Measurements from ENCODE around the gene PGM2L1.

Gene PGM2L1

GRCh38 chr11:74307434-74307833 is 90.8 kb downstream of the PGM2L1 start:
- no peak for DNase-seq (ENCODE audit: low read depth in 3 of 3, low spot score in 1 of 3)

GRCh38 chr11:74306435-74307175 is 91.6 kb downstream of the PGM2L1 start:
- DNase-seq (ENCODE audit: low read depth in 3 of 3, low spot score in 1 of 3) = no peak

GRCh38 chr11:74299015-74299414 is 99.2 kb downstream of the PGM2L1 start:
- DNase-seq (ENCODE audit: low read depth in 3 of 3, low spot score in 1 of 3) = no peak

GRCh38 chr11:74297484-74297883 is 100.7 kb downstream of the PGM2L1 start:
- no peak for DNase-seq (ENCODE audit: low read depth in 3 of 3, low spot score in 1 of 3)

GRCh38 chr11:74288911-74289310 is 109.3 kb downstream of the PGM2L1 start:
- no peak for DNase-seq (ENCODE audit: low read depth in 3 of 3, low spot score in 1 of 3)

- no peak for DNase-seq (ENCODE audit: low read depth in 3 of 3, low spot score in 1 of 3)
Measured at GRCh38 chr11:74288161-74288560, 110.1 kb downstream of the PGM2L1 start.

- no peak for DNase-seq (ENCODE audit: low read depth in 3 of 3, low spot score in 1 of 3)
Measured at GRCh38 chr11:74284466-74284865, 113.8 kb downstream of the PGM2L1 start.

GRCh38 chr11:74283580-74284180 is 114.6 kb downstream of the PGM2L1 start:
- no peak for DNase-seq (ENCODE audit: low read depth in 3 of 3, low spot score in 1 of 3)

GRCh38 chr11:74282914-74283371 is 115.3 kb downstream of the PGM2L1 start:
- DNase-seq (ENCODE audit: low read depth in 3 of 3, low spot score in 1 of 3) = no peak

- no peak for DNase-seq (ENCODE audit: low read depth in 3 of 3, low spot score in 1 of 3)
Measured at GRCh38 chr11:74282421-74282820, 115.8 kb downstream of the PGM2L1 start.

- no peak for DNase-seq (ENCODE audit: low read depth in 3 of 3, low spot score in 1 of 3)
Measured at GRCh38 chr11:74280494-74280893, 117.7 kb downstream of the PGM2L1 start.
